ENCODE results near the gene SREBF1. TPM values are rescaled to one million over a fixed set of nuclear protein-coding genes. Genes with fewer than 3 reads are reported as not detected.

SREBF1 gene
- 42.2 and 65.4 TPM in 2 replicates for total RNA-seq (2014; rRNA removed; shearing (Covaris generic))
- 28.6 and 29.9 TPM in 2 replicates for polyA plus RNA-seq (2015; cell fraction: cytosol; rRNA removed)
- 168 and 169 TPM in 2 replicates for polyA plus RNA-seq (2015; cell fraction: nucleus; rRNA removed)

DNA sequence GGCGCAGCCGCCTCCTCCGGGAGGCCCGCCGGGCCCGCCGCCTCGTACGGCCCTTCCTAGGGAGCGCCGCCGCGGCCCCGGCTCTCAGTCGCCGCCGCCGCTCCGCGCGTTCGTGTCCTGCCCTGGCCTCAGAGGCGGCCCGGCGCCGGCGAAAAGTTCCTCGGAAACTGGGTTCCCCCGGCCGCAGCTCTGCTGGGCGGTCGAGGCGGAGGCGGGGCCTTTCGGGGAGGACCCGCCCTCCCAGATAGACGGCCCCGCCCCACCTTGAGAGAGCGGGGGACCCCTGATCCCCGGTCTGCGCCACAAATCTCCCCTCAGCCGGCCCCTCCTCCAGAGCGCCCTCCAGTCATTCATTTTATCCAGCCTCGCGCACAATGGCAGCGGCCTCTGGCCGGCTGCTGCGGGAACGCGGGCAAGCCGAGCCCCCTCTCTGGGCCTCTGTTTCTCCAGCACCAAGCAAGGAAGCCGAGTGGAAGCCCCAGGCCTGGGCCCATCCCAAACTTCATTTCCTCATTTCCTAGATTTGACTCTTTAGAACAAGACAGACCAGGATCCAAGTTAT is at the start of gene SREBF1:
Gene SREBF1 (minus strand): TSS at position 169 of the 562 bp plus-strand sequence. CDS start 169 bp downstream, outside the sequence.
- peak; percentile 38 for DNase-seq (ENCODE audit: low read depth)

GRCh38 chr17:17886226-17886625 is 49.4 kb upstream of the SREBF1 start:
- DNase-seq (ENCODE audit: low read depth), result no peak

DNA sequence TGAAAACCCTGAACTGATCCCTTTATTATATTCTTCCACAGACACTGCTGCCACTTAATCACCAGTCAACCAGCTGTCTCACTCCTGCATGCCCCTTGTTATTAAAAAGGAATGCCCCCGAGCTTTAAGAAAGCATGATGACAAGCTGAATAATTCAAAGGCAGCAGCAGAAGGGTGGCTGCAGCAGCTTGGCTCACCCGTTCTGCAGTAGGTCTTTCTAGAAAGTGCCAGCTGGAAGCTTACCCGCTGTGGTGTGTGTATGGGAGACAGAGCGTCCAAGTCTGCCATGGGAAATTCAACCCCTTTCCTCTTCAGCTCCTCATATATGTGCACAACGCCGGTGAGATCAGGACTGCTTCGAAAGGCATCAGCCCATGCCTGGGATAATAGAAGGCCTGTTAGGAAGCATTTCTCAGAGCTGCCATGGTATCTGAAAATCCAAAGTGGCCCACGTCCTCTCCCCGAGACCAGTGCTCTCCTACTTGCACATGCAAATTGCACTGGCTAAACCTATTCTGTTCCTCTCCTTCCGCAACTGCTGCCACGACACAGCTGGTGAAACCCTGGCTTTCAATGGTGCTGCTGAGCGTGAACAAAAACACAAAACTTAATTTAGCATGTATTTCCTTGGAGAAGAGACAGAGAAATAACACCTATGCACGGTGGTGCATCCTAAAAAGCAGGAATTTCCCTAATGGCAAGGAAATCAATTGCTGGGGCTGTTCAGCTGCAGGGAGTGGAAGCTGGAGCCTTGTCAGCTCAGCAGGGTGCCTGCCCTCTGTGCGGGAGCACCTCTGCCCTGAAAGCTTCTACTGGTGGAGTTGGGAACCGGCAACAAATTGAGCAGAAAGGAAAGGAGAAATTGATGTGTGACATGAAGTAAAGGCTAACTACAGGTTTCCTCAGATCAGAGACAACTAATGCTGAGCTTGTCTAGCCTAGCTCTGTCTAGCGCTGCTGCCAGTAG is 47.9 kb upstream of the SREBF1 start:
- no peak for DNase-seq (ENCODE audit: low read depth)

- DNase-seq (ENCODE audit: low read depth), result no peak
These were observed 47.0 kb upstream of the SREBF1 start for GRCh38 chr17:17883801-17884200.

DNA sequence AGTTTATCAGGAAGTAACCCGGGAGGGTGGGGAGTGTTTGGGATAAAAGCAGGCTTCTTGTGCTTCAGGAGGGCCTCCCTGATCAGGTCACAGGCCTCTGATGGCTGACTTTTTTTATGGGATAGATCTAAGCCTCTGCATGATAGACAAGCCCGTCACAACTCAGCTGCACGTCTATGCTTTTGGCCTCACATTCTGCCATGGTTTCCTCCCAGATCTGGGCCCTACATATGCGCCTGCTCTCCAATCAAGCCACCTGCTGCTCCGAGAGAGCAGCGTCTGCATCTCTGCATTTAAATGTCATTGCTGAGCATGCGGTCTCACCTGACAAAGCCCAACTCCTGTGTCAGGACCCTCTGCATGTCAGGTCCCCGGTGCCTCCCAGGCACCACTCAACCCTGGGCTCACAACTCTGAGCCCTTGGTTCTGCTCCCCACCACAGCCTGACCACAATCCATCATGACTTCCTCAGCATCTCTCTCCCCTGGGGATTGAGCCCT is 45.3 kb upstream of the SREBF1 start:
- no peak for DNase-seq (ENCODE audit: low read depth)

- DNase-seq (ENCODE audit: low read depth), result no peak
These were observed 43.9 kb upstream of the SREBF1 start for GRCh38 chr17:17880577-17881196.

- DNase-seq (ENCODE audit: low read depth), result no peak
These were observed 41.0 kb upstream of the SREBF1 start for GRCh38 chr17:17877529-17878358.

DNA sequence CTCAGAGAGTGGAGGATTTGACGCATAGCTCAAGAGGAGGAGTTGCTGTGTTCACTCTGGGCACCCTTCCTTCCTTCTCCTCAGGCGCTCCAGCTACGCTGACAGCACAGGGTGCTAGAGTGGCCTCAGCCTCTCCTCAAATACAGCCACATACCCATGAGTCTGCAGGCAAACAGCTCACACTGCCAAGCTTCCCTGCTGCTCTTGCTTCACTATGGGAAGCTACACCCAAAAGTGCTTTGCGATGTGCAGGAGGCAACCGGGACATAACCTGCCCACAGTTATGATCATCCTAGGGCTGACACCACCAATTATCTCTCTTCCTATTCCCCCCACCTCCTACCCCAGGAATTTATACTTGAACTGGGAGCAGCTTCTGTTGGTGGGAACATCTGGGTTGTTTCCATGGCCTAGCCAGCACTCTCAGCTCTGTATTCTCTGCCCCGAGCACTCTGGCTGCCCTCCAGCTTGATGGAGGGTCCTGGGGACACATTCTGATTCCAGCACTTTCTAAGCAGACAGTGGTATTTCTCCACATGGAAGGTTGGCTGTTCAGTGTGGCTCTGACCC is 40.3 kb upstream of the SREBF1 start:
- DNase-seq (ENCODE audit: low read depth), result no peak

GRCh38 chr17:17874478-17874877 is 37.7 kb upstream of the SREBF1 start:
- DNase-seq (ENCODE audit: low read depth), result peak; percentile 85

DNA sequence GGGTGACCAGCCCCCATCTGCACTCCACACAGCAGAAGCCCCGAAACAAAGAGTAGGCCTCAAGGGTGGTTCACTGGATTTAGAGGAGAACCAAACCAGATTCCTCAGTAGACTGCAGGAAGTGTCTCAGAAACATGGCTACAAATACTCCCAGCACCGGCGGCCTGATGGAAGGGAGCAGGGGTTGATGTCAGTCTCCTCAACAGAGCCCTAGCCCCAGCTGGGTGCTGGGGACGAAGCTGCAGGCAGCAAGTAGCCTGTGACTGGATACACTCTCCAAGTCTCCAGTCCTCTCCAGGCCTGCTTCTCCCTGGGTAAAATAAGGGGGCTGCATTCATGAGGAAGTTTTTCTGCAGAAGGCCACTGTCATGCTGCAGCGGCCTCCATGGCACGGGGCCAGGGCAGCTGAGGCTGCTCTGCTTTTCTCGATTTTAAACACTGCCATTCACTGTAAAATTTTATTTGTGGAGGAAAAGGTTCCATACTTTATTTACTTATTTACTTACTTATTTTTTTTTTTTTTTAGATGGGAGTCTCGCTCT is 36.7 kb upstream of the SREBF1 start:
- DNase-seq (ENCODE audit: low read depth), result no peak

DNA sequence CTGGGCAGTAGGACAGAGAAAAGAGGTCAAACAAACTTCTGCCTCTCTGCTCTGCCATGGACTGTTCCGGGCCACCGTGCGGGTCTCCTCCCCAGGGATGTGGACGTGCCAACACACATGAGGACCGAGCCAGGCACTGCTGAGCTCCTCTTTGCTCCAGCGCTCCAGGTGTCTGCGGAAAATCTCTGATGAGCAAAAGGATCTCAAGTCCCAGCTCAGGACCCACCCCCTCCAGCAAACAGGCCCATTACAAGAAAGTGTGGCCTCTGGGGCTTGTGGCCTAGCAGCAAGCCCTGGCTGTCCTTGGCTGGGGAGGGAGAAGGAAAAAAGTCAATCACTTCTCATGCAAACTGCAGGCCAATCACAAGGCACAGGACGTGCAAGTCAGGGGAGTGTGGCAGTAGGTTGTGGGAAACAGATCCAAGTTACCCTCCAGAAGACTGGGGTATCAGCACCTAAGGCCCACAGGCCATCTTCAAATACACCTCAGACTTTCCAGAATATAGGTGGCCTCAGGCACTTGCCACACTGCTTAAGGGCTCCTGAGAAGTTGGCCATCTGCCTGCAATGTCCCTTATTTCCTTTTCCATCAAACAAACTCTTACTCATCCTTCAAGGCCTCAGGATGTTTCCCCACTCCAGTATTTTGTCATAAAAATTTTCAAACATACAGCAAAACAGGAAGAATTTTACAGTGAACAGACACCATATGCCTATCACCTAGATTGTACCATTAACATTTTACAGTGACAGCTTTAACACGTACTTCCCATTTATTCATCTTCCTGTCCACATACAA is 36.0 kb upstream of the SREBF1 start:
- peak; percentile 46 for DNase-seq (ENCODE audit: low read depth)

DNA sequence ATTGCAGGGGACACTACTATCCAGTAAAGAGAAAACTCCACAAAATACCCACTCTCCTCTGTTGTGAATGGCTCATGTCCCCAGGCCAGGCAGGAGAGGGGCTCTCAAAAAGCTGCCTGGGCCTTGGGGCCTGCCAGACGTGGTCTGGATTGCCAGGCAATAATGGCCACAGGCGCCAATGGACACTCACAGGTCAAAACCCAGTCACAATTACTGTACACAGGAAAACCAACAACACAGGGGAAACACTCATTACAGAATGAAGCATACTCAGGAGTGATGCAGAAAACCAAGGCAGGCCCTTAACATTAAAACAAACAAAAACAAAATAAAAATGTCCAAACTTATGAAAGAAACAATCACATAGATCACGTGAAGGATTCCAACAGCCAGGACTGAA is 35.1 kb upstream of the SREBF1 start:
- DNase-seq (ENCODE audit: low read depth), result no peak

GRCh38 chr17:17870247-17870646 is 33.5 kb upstream of the SREBF1 start:
- no peak for DNase-seq (ENCODE audit: low read depth)

GRCh38 chr17:17868641-17869522 is 32.1 kb upstream of the SREBF1 start:
- no peak for DNase-seq (ENCODE audit: low read depth)

GRCh38 chr17:17866897-17867296 is 30.1 kb upstream of the SREBF1 start:
- DNase-seq (ENCODE audit: low read depth), result no peak

GRCh38 chr17:17866425-17866824 is 29.6 kb upstream of the SREBF1 start:
- DNase-seq (ENCODE audit: low read depth), result no peak

GRCh38 chr17:17865035-17865434 is 28.2 kb upstream of the SREBF1 start:
- DNase-seq (ENCODE audit: low read depth), result no peak

GRCh38 chr17:17860766-17861107 is 24.0 kb upstream of the SREBF1 start:
- DNase-seq (ENCODE audit: low read depth), result no peak

Measured in HT1080 (cell line).